ENCODE data around the gene TLE2.

- TF ChIP-seq, protein P1, sequence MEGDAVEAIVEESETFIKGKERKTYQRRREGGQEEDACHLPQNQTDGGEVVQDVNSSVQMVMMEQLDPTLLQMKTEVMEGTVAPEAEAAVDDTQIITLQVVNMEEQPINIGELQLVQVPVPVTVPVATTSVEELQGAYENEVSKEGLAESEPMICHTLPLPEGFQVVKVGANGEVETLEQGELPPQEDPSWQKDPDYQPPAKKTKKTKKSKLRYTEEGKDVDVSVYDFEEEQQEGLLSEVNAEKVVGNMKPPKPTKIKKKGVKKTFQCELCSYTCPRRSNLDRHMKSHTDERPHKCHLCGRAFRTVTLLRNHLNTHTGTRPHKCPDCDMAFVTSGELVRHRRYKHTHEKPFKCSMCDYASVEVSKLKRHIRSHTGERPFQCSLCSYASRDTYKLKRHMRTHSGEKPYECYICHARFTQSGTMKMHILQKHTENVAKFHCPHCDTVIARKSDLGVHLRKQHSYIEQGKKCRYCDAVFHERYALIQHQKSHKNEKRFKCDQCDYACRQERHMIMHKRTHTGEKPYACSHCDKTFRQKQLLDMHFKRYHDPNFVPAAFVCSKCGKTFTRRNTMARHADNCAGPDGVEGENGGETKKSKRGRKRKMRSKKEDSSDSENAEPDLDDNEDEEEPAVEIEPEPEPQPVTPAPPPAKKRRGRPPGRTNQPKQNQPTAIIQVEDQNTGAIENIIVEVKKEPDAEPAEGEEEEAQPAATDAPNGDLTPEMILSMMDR (IDR thresholded peaks at IDR 0.05): no peak
- TF ChIP-seq EP300 (IDR thresholded peaks at IDR 0.05) (no peak), POLR2A (IDR thresholded peaks at IDR 0.05) (no peak)
Measured at GRCh38 chr19:2994588-2995131, 34.4 kb downstream of the TLE2 start.

Data from suprapubic skin (tissue), 3 donors.